Stimulated activated CD8-positive, alpha-beta memory T cell treated with anti-CD3 and anti-CD28 coated beads, Interleukin-4, amount 100 ng/mL, for 1 hour (primary cell): ENCODE measurements around the gene AMZ1.

Experiments
- DNase-seq, 2 donors: peaks; one replicate each; pipeline ENCODE4 v3.0.0-alpha.2; 2020; ENCODE audit warnings: low read depth in 2 of 2, low spot score in 1 of 2

AMZ1 gene

DNA sequence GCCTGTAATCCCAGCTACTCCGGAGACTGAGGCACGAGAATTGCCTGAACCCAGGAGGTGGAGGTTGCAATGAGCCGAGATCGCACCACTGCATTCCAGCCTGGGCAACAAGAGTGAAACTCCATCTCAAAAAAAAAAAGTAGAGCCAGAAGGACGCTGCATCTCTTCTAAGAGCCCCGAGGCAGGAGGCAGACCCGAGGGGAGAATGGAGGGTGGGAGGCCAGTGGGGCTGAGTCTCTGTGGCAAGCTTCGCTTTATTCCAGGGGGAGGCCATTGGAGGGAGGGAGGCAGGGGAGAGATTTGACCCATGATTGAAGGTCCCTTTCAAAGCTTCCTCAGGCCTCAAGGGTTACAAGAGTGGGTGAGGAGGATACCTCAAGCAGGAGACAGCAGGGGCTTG is 37.6 kb upstream of the AMZ1 start:
- no peak for DNase-seq

DNA sequence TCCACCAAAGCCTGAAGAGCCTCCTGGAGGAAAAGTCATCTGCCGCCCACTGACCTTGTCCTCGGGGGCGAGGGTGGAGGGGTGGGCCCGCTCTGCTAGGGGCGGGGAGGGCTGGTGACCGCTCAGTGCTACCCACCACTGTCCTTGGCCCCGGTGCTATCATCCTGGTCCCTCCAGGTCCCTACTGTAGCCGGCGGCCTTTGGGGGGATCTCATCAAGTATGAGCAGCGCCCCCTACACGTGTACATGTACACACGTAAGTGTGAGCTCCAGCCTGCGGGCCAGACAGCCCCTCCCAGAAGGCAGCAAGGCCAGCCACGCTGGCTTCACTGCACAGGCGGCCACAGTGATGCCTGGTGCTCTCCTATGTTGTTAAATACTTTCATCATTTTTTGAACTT is 36.7 kb upstream of the AMZ1 start:
- no peak for DNase-seq

DNA sequence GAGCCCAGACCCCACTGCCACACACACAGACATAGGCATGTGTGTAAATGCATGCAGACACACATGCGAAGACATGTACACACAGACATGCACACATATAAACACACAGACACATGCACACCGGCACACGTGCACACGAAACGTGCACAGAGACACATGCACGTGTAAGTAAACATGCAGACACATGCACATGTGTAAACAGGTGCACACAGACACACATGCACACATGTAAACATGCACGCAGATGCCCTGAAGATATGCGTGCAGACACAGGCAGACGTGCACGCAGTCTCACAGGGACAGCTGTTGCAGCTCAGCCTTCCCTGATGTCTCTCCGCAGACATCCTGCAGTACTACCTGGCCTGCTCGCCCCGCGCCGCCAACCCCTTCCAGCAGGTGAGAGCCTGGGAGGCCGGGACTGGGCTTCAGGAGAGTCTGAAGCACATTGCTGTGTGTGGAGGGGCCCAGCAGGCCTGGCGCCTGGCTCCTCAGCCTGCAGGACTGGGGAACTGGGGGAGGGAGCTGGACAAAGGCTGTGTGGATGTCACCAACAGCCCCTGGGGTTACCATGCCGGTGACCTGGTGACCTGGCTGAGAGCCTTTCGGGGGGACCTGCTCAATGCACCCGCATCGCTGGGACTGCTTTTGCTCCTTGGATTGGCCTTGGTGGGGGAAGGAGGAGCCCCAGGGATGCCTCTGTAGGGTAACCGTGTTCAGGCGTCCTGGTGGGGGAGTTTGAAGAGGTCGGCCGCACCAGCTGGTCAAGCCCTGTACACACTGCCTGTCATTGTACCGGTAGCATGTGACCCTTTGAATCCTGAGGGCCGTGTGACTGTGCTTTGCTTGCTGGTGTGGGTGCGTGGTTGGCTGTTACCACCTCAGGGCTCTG is 35.9 kb upstream of the AMZ1 start:
- no peak for DNase-seq

DNA sequence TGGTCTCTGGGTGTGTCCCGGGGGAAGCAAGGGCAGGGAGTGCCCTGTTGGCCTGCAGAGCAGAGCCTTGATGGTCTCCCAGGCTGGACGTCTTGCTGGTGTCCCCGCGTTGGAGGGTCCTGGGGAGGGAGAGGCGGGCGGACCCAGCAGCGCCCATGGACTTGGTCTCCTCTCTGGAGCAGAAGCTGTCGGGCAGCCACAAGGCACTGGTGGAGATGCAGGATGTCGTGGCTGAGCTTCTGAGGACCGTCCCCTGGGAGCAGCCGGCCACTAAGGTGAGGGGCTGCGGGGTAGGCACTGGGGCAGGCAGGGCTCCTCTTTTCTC is 35.3 kb upstream of the AMZ1 start:
- no peak for DNase-seq

DNA sequence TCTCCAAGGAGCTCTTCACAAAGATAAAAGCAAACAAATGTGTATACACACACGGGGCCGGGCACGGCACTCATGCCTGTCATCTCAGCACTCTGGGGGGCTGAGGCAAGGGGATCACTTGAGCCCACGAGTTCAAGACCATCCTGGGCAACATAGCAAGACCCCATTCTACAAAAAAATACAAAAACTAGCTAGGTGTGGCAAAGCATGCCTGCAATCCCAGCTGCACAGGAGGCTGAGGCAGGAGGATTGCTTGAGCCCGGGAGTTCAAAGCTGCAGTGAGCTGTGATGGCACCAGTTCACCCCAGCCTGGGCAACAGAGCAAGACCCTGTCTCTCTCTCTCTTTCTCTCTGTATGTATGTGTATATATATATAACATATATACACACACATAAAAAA is 33.9 kb upstream of the AMZ1 start:
- DNase-seq, result no peak

DNA sequence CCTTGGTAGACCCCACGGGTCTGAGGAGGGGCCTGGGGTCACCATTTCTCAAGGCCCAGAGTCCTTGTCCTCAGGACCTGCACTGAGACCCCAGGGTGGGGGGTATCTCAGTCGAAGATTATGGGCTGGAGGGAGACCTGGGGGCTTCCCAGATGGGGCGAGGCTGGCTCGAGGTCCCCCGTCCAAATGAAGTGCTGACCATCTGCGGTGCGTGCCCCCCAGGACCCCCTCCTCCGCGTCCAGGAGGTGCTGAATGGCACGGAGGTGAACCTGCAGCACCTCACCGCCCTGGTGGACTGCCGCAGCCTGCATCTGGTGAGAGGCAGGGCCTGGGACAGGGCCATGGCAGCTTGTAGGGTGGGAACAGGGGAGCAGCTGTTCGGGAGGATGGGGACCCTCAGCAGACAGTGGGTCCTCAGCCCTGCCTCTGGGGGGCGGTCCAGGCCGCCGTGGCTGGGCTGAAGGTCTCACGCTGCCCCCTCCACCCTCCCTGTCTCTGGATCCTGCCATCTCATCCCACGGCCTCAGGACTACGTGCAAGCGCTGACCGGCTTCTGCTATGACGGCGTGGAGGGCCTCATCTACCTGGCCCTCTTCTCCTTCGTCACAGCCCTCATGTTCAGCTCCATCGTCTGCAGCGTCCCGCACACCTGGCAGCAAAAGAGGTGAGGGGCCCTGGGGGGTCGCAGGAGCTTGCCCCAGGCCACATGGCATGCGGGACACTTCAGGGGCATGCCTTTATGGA is 32.0 kb upstream of the AMZ1 start:
- no peak for DNase-seq

DNA sequence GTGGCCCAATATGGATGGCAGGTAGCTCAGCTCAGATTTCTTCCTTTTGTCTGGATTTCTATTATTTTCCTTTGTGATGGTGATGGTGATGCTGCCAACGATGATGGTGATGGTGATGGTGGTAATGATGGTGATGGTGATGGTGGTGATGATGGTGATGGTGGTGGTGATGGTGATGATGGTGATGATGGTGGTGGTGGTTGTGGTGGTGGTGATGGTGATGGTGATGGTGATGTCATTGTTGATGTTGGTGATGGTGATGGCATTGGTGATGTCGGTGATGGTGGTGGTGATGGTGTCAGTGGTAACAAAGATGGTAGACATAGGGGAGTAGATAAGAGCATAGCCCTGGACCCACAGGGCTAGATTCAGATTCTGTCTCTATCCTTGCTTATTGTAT is 30.8 kb upstream of the AMZ1 start:
- DNase-seq, result no peak

DNA sequence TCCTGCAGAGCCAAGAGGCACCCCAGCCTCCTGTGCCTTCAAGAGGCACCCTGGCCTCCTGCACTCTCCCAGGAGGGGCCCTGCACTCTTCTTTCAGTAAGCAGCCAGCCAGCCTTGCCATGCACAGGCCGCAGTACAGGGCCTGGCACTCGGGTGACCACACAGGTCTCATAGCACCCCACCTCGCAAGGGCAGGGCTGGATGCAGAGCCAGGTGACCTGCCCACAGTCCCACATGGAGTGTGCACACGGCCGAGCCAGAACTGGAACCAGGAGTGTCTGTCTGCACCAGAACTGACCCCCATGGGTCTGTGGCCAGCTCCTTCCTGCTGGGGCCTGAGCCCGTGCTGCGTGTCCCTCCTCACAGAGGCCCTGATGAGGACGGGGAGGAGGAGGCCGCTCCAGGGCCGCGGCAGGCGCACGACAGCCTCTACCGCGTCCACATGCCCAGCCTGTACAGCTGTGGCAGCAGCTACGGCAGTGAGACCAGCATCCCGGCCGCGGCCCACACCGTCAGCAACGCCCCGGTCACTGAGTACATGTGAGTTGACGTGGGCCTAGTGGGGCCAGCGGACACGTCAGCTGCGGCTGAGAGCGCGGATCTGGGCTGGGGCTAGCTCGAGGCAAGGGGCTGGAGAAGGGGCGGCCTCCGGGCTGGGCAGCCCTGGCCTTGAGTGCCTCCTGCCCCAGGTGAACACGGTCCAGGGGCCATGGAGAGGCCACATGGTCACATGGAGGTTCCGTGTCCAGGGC is 29.9 kb upstream of the AMZ1 start:
- no peak for DNase-seq

DNA sequence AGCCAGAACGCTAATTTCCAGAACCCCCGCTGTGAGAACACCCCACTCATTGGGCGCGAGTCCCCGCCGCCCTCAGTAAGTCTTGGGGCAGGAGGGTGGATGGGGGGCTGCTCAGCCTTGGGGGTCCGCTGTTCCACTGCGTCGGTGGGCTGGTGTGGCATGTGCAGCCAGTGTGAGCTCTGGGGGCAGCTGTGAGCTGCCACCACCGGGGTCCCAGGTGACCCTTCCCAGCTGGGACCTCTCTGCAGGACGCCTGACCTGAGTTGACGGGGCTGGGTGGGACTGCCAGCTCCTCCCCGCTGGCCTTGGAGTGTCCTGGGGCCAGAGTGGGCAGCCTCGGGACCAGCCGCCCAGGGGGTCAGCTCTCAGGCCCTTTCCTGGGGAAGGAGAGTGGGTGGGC is 29.1 kb upstream of the AMZ1 start:
- no peak for DNase-seq

DNA sequence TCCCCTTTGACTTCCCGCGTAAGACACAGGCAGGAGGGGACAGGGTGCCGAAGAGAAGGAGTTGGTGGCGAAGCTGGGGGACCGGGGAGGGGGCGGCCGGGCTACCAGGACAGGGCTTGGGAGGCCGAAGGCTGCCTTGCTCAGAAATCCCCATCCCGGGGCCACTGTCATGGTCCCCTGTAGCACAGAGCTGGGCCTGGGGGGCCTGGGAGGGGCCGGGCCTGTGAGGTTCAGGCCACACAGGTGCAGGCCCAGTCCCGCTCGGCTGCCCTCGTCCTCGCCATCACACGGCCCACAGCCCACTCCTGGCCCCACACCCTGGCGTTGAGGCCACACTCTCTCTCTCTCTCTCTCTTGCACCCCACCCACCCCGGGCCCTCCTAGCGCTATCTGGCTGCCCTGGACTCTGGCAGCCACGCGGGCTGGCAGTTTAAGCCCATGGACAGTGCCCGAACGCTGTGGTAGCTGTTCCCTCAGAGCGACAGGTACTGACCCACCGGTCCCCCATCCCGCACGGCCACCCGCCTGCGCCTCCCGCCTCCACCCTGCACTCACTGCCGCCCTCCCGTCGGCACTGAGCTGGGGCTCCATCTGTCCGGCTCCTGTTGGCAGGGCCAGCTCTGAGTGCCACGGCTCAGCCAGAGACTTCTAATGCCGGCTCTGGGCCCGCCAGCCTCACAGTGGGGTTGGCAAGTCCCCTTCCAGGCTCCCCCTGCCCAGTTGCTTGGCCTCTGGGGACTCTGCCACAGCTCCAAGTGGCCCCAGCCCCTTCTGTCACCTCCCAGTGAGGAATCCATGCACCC is 28.2 kb upstream of the AMZ1 start:
- DNase-seq, result no peak

DNA sequence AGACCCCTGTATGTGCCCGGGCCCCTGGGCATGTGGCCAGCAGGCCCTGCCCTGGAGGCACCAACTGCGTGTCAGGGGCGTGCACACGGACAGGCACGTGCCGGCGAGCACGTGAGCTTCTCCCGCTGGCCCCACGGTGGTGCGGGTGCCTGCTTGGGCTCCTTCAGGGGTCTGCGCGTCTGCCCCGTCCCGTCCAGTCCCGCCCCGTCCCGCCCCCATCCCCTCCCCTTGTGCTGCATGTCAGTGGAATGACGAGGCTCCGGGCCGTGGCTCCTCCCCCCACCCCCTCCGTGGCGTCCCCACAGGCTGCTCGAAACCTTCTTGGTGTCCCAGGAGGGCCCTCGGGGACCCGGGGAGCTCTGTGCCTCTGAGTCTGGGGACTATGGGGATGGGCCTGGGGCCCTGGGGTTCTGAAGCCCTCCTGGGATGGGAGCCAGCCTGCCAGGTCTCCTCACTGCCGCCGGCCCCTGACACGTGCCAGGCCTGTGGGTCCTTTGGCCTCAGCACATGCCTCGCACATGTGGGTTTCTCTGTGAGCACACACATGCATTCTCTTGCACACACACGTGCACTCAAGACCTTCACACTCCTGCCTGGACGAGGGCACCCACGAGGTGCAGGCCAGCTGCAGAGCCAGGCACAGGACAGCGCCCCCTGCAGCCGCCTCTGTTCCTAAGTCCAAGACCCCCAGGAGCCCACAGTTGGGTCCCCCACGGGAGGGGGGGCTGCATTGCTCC is 27.5 kb upstream of the AMZ1 start:
- DNase-seq, result no peak

DNA sequence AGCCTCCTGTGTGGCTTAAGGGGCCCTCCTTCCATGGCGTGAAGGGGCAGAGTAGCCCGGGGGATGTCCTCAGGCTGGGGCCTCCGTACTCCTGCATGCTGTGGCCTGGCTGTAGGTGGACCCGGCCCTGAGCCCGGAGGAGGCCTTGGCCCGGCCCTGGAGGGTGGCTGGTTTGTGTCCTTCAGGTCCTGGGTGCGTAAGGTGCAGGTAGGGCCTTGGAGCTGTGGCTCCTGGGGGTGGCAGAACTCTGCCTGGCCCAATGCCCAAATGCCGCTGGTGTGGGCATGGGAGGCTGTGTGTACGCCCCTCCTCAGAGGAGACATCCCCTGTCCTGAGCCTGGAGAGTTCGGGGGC is 26.9 kb upstream of the AMZ1 start:
- DNase-seq, result no peak

DNA sequence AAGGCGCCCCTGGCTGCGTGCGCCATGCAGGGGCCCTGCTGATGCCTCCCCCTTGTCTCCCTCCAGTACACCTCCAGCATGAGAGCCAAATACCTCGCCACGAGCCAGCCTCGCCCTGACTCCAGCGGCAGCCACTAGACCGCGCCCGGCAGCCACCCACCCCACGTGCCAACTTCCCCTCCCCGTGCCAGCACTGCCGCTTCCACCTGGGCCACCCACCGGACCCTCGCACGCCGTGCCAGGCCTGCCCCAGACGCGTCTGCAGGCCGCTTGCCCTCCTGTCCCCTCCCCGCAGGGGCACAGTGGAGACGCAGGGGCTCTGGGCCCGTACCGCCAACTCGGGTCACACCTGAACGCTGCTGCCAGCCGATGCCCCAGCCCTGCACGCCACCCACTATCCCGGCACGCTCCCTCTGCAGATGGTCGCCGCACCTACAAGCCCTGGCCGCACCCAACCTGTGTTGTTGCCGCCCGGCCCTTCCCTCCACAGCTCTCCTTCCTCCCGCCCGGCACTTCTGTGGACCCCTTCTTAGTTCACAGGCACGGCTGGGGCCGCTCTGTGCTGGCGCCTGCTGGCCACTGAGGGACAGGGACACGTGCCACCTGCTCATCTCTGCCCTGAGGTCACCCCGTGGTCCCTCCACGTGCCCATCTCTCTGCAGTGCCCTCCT is 26.3 kb upstream of the AMZ1 start:
- no peak for DNase-seq

DNA sequence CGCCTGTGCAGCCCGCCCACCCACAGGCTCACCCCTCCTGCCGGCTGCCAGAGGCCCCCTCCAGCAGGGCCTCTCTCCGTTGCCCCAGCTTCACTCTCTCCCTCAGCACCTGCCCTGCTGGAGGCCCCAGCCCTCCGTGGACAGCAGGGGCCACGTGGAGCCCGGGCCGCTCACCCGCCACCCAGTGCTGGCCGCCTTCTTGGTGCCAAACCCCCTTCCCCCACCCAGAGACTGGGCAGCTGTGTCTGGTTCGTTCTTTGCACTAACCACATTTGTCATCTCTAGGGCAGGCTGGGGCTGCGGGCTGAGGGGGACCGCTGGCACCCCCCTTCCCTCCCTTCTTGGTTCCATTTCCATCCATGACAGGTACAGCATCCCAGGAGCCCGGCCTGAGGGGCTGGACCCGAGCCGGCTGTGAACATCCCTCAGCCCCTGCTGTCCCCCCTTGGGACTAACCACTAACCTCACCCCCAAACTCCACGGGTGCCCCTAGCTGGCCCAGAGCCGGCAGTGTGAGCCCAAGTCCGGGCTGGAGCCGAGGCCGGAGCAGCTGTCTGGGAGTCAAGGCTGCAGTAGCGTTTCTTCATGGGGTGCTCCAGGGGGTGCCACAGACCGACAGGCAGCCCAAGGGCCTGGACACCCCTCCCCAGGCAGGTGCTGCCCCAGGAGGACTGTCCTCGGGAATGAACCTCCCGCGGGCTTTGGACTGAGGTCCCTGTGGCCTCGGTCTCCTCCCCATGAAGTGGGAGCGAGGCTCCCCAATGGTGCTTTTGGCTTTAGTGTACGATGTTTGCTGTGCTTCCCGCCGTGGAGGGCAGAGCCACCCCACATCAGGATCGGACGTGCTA is 25.5 kb upstream of the AMZ1 start:
- no peak for DNase-seq

DNA sequence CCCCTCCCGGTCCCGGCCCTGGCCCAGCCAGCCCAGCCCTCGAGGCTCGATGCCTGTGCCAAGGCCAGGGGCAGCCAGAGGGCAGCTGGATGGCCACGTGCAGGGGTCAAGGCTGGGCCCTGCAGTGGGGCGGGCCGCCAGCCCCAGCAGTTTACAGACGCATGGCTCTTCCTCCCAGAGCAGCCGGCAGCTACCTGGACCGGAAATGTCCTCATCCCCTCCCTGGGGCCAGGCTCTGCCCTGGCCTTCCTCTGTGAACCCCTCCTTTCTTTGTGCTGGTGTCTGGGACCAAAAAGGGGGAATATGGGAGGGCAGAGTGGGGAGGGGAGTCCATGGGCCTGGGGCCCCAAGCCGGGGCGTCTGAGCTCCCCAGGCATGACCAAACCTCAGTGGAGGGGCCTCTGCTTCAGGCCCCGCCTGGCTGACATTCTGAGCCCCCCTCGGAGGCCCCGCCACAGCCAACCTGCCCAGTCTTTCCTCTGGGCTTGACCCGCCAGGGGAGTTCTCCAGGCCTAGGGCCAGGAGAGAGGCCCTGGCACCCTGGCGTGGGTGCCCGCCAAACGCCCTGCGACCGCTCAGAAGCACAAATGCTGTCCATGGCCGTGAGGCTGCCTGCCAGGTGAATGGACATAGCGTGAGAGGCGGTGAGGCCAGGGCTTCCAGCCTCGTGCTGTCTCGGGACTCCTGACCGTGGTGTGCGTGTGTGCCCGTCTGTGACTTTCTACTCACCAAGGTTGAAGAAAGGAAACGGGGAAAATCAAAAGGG is 24.7 kb upstream of the AMZ1 start:
- DNase-seq, result no peak

DNA sequence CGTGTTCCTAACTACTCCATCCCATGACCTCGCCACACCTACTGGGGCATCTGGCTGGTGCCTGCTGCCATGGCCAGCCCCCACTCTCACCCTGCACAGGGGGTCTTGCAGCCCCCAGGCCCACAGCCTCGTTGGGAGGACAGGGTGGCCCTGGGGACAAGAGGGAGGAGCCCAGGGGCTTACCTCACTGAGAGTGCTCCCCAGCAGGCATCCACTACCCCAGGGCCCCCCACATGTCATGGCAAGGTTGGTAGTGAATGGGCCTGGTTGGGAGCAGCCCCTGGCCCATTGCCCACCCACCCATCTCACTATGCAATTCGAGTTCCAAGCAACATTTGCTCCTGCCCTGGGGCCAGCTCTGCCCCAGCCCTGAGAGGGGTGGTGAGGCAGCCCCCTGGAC is 24.0 kb upstream of the AMZ1 start:
- no peak for DNase-seq

DNA sequence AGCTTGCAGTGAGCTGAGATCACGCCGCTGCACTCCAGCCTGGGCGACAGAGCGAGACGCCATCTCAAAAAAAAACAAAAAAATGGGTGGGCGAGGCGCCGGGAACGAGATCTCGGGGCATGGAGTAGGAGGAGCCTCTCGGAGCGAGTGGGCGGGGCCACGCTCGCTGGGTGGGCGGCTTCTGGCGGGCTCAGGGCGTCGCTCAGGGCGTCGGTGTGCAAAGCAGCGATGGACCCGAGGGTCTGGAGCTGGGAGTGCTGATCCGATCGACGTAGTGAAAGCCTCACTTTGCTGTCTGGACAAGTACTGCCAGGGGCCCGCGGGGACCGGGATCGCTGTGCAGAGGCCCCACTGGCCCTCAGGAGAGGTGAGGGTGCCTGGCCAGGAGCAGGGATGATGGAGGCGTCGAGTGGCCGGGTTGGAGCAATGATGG is 22.6 kb upstream of the AMZ1 start:
- no peak for DNase-seq

DNA sequence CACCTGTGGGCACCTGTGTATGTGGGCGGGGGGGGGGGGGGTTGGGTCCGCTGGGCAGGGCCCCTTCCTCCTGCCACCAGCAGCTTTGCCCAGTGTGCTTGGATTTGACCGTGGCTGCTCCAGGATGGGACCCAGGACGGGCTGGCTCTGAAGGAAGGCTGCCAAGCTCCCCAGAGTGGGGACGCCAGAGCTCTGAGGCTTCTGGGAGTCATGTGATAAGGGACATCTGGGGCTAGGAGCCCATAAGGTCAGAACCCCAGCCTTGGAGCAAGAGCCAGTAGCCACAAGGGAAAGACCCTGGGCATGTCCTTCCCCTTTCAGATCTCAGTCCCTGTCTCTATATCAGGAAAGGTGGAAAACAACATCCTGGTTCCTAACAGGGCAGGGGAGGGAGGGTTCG is 21.8 kb upstream of the AMZ1 start:
- no peak for DNase-seq
